22Rv1 (cell line): ENCODE results near the gene LTN1.

Experiments
- CTCF ChIP-seq: fragments of 450-650 bp; IDR thresholded peaks from 2 replicates; pipeline ENCODE4 v1.5.1; 2017; ENCODE audit warnings: mild to moderate bottlenecking
- ZFX ChIP-seq: fragments of 450-650 bp; IDR thresholded peaks from 2 replicates; pipeline ENCODE4 v1.6.1; 2017; ENCODE audit warnings: antibody characterized with exemption, borderline replicate concordance

DNA sequence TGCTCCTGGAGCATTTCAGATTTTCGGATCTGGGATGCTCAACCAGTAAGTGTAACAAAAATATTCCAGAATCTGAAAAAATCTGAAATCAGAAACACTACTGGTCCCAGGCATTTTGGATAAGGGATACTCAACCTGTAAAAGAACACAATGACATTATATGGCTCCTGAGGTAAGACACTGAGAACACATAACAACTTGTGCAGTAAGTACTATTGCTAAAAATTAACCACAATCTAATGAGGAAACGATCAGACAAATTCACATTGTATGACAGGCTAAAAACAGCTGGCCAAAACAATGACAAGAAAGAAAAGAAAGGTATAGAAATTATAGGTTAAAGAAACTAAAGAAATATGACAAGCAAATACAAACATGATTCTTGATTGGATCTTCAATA, 54.9 kb downstream of the LTN1 start:
- TF ChIP-seq CTCF (no peak), ZFX (no peak)
